AG08395 (cell line): Measurements from ENCODE around the gene DNMBP.
"Not testable (repeated sequence)": the region's sequence is repeated elsewhere in the genome, so short reads cannot be mapped to it uniquely, and the experiment has no call there.

Experiments used
- DNase-seq: peaks from one replicate; pipeline ENCODE4 v3.0.0; 2012; ENCODE audit warnings: mixed read lengths, low spot score

The DNMBP gene

GRCh38 chr10:99914236-99914635, 95.5 kb downstream of the DNMBP start:
- DNase-seq: no peak

- no peak for DNase-seq
These were observed 95.9 kb downstream of the DNMBP start for GRCh38 chr10:99913831-99914235.

- no peak for DNase-seq
These were observed 97.7 kb downstream of the DNMBP start for GRCh38 chr10:99912041-99912440.

- DNase-seq: no peak
These were observed 101.2 kb downstream of the DNMBP start for GRCh38 chr10:99908512-99908911.

- DNase-seq: peak; percentile 79
These were observed 103.3 kb downstream of the DNMBP start for GRCh38 chr10:99906470-99906869.

- no peak for DNase-seq
These were observed 103.8 kb downstream of the DNMBP start for GRCh38 chr10:99905971-99906370.

- no peak for DNase-seq
These were observed 113.9 kb downstream of the DNMBP start for GRCh38 chr10:99895867-99896266.

GRCh38 chr10:99895066-99895465, 114.7 kb downstream of the DNMBP start:
- not testable (repeated sequence) for DNase-seq

GRCh38 chr10:99894613-99895012, 115.1 kb downstream of the DNMBP start:
- DNase-seq: no peak

- peak; percentile 57 for DNase-seq
These were observed 121.1 kb downstream of the DNMBP start for GRCh38 chr10:99888622-99889021.

- no peak for DNase-seq
These were observed 126.2 kb downstream of the DNMBP start for GRCh38 chr10:99883523-99883922.

- DNase-seq: no peak
These were observed 128.4 kb downstream of the DNMBP start for GRCh38 chr10:99881371-99881770.

- DNase-seq: no peak
These were observed 129.5 kb downstream of the DNMBP start for GRCh38 chr10:99880080-99880835.

- no peak for DNase-seq
These were observed 134.3 kb downstream of the DNMBP start for GRCh38 chr10:99875473-99875872.

GRCh38 chr10:99874341-99875085, 135.2 kb downstream of the DNMBP start:
- no peak for DNase-seq

GRCh38 chr10:99873846-99874245, 135.9 kb downstream of the DNMBP start:
- no peak for DNase-seq

GRCh38 chr10:99872367-99873162, 137.2 kb downstream of the DNMBP start:
- no peak for DNase-seq

- no peak for DNase-seq
These were observed 139.5 kb downstream of the DNMBP start for GRCh38 chr10:99870123-99870730.

GRCh38 chr10:99869581-99870122, 140.1 kb downstream of the DNMBP start:
- DNase-seq: no peak

GRCh38 chr10:99867250-99867649, 142.5 kb downstream of the DNMBP start:
- DNase-seq: not testable (repeated sequence)

- DNase-seq: not testable (repeated sequence)
These were observed 146.1 kb downstream of the DNMBP start for GRCh38 chr10:99863535-99864240.
